Liver (tissue), 3 donors: ENCODE data around the gene ITM2C.

Experiments used
- ATF3 ChIP-seq: IDR thresholded peaks from 2 replicates; pipeline ENCODE4 v1.6.1; 2016; ENCODE audit warnings: antibody characterized with exemption
- CTCF ChIP-seq: fragments of 150-350 bp; IDR thresholded peaks from 2 replicates; pipeline ENCODE4 v1.5.1; 2017; ENCODE audit warnings: improper control_type of control experiment, low read depth, low read length; ENCODE audit not compliant: missing input control
- EGR1 ChIP-seq, 2 donors: IDR thresholded peaks; 2 replicates each; pipeline ENCODE4 v1.6.1; 2016 to 2018; ENCODE audit warnings: antibody characterized with exemption in 2 of 2, low read depth in 2 of 2
- RXRA ChIP-seq, 2 donors: IDR thresholded peaks; 2 replicates each; pipeline ENCODE4 v1.6.1; 2017 to 2018; ENCODE audit warnings: antibody characterized with exemption in 2 of 2, mild to moderate bottlenecking in 1 of 2
- SP1 ChIP-seq: IDR thresholded peaks from 2 replicates; pipeline ENCODE4 v1.6.1; 2018; ENCODE audit warnings: antibody characterized with exemption, mild to moderate bottlenecking
- YY1 ChIP-seq: IDR thresholded peaks from 2 replicates; pipeline ENCODE4 v1.6.1; 2016; ENCODE audit warnings: antibody characterized with exemption, mild to moderate bottlenecking
- ZBTB33 ChIP-seq: IDR thresholded peaks from 2 replicates; pipeline ENCODE4 v1.6.1; 2016; ENCODE audit warnings: antibody characterized with exemption
- donor health status: healthy.
- donor health status: healthy.

DNA sequence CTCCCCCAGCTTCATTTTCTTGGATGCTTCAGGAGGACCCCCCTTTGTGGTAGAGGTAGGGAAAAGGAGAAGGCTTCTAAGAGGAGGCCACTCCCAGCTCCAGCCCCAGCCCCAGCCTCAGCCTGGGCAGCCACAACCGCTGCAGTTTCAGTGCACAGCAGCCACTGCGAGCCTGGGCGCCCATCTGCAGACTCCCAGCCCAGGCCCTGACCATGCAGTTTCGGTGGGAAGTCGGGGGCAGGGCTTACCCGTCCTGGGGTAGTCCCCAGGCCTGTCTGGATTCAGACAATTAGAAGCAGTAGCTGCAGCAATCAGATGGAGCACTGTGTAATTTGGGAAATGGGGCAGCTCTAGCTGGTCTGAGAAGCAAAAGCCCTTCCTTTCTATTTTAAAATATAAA, 28.6 kb downstream of the ITM2C start:
- no peak for TF ChIP-seq YY1
- TF ChIP-seq ATF3 = no peak
- TF ChIP-seq RXRA (IDR thresholded peaks at IDR 0.05) = no peak
- TF ChIP-seq ZBTB33 = no peak
- TF ChIP-seq CTCF = no peak
- no peak for TF ChIP-seq SP1
- TF ChIP-seq EGR1 (IDR thresholded peaks at IDR 0.05; ENCODE audit: low read depth in 2 of 2) = no peak
